Measurements from ENCODE around the gene CSNK1A1L.

- TF ChIP-seq CTCF (conservative IDR thresholded peaks at IDR 0.05 in 1 of 2, IDR thresholded peaks at IDR 0.05 in 1 of 2; ENCODE audit: low read depth in 1 of 2, low read length in 2 of 2) (peak; percentile 55 to 64), EZH2 (IDR thresholded peaks at IDR 0.05; ENCODE audit: low read length, missing control alignments) (no peak)
Measured at GRCh38 chr13:37109051-37109678, 3.7 kb upstream of the CSNK1A1L start.
